Stimulated activated CD8-positive, alpha-beta memory T cell treated with anti-CD3 and anti-CD28 coated beads, Interleukin-4, amount 100 ng/mL, for 1 hour (primary cell): Measurements from ENCODE around the gene FAM184B.

Experiments
- DNase-seq, 2 donors: peaks; one replicate each; pipeline ENCODE4 v3.0.0-alpha.2; 2020; ENCODE audit warnings: low read depth in 2 of 2, low spot score in 1 of 2

Gene FAM184B

DNA sequence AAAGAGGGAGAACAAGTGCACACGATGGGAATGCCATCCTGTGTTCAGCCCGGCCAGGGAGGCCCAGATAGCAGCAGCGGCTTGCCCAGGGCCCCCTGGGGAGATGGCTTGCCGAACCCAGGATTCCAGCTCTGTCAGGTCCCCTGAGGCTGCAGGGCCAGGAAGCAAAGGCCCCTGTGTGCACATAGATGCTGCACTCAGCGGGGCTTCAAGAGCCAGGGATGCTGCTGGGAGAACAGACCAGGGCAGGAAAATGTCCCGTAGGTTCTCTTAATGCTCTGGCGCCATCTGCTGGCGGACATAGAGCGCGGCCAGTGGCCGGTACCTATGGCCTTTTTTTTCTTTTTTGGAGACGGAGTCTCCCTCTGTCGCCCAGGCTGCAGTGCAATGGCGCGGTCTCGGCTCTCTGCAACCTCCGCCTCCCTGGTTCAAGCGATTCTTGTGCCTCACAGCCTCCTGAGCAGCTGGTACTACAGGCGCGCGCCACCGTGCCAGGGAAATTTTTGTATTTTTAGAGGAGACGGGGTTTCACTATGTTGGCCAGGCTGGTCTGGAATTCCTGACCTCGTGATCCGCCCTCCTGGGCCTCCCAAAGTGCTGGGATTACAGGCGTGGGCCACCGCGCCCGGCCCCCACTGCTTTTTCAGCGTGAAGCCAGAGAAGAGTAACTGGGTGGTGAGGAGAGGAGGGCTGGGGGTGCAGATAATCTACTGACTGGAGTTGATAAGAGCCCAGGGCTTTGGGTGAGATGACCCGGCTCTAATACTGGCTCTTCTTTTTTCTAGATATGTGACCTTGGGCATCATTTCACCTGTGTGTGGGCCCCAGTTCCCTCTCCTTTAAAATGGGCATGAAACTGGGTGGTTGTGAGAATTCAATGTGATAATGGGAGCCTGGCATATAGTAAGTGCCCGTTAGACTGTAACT lies 144.5 kb downstream of the FAM184B start:
- peak; percentile 42 to 49 for DNase-seq

DNA sequence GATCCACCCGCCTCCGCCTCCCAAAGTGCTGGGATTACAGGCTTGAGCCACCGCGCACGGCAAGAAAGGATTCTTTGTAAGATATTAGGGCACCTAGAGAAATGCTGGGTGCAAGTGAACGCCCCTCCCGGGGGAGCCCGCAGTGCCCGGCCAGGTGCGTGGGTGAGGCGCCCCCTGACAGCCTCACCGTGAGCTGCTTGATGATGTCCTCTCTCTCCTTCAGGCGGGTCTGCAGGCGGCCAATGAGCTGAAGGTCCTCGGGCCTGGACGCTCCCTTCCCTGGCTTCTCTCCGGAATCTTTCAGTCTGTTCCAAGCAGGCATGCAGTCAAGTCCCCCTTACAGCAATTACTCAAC lies 145.1 kb downstream of the FAM184B start:
- no peak for DNase-seq

DNA sequence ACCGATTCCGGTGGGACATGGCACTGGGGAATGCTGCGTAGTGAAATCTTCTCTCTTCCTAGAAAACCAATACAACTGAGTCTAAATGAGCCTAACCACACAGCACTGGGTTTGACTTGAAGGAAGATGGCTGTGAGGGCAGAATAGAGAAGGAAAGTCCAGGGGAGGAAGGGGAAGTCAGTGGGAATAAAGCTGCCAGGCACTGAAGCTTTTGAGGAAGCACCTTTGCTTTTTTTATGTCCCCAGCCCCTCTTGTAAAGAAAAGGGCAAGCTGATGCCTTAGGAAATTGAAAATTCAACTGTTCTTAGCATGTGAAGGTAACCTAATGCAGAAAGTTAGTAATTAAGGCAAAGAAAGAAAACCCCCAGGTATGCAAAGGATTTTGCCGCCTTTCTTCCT lies 146.4 kb downstream of the FAM184B start:
- no peak for DNase-seq

DNA sequence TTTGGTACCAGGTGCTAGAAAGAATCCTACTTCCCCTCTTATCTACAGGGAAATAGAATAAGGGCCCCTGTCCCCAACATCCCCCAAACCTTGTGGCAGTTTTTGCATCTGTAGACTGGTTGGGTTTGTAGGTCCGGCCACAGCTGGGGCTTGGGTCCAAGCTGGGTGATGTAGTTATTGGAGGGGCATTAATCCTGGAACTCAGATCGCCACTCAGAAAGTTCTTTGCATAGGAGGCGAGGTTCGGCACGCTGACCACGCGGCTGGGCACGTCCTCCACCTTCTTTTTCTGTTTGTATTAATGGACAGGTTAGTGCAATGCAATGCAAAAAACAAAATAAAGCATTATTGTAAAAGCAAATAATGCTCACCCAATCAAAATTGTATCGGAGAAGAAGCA lies 147.8 kb downstream of the FAM184B start:
- no peak for DNase-seq

DNA sequence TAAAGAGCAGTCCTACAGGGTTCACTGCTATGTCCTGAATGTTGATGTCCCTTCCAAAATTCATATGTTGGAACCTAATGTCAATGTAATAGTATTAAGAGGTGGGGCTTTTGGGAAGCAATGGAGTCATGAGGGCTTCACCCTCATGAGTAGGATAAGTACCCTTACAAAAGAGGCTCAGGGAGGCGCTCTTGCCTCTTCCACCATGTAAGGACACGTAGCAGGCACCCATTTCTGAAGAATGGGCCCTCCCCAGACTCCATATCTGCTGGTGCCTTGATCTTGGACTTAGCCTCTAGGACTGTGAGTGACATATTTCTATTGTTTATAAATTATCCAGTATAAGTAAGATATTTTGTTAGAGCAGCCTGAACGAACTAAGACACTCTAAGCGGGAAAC lies 151.2 kb downstream of the FAM184B start:
- no peak for DNase-seq

DNA sequence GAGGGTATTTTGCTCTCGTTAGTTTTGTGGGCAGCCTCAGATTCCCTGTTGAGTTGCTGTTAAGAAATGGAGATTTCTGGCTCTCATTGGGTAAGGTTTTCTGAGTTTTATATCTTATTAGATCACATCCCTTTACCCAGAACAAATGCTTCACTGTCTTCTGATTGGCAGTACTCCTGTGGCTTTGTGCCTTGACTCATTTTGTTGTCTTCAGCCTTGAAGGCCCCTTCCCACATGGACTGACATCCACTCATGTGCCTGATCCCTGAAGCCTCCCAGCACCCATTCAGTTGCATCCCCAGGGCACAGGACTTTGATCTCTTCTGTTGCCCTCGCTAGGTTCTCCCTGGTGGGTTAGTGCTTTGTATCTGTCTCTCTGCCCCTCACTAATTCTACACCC lies 156.6 kb downstream of the FAM184B start:
- no peak for DNase-seq

DNA sequence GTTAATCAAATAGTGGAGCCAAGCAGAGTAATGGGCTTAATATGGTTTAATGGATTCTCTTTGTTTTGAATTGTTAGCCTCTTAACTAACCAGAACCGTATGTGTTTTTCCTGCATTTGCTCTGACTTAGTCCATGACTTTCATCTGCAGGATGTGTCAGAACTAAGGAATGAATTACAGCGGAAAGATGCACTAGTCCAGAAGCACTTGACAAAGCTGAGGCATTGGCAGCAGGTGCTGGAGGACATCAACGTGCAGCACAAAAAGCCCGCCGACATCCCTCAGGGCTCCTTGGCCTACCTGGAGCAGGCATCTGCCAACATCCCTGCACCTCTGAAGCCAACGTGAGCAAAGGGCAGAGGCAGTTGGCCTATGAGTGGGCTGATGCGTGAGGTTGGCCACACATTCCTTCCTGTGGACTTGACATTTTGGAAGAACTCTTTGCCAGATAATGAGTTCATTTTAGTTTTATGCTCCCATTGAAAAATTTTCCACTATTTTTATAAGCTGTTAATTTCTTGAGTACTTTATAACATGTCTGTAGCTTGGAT lies 157.9 kb downstream of the FAM184B start:
- DNase-seq: no peak

DNA sequence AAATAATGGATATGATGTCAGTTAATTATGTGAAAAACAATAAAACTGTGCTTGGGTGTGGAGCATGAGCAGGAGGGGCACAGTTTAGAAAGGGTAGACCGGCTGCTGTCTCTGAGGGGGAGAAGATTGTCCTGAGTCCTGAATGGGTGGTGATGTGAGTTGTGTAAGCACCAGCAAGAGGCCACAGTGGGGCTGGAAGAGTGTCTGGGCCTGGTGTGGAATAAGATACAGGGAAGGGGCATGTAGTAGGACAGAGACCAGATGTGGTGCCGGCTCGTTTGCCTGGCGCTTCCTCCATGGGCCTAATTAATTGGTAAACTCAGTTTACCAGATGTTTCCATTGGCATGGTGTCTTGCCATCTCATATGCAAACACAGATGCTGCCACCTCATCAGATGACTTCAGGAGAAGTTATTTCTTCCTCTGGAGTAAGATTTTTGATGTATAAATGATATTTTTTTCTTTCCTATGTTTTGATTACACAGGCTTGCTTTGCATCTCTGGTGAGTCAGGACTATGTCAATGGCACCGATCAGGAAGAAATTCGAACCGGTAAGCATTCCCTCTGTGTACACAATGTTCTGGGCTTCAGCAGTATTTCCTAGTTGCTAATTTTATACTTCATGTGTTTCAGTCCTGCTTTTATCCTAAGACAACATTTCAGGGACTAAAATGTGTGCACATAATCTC lies 161.9 kb downstream of the FAM184B start:
- no peak for DNase-seq

DNA sequence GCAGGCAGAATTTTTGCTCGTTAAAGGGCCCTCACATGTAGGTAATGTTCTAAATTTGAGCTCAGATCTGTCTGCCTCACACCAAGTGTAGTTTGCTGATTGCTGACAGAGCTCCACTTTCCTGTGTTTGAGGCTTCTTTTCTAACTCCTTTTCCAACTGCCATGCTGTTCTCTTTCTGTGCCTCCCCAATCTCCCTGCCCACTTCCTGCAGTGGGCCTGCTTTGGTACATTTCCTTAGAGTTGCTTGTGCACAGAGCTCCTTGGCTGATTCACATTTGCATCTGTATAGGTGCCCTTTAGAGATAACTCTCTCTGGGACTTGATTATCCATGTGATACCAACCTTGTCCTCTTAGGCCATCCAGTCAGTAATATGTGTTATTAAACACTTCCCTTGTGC lies 162.5 kb downstream of the FAM184B start:
- no peak for DNase-seq

DNA sequence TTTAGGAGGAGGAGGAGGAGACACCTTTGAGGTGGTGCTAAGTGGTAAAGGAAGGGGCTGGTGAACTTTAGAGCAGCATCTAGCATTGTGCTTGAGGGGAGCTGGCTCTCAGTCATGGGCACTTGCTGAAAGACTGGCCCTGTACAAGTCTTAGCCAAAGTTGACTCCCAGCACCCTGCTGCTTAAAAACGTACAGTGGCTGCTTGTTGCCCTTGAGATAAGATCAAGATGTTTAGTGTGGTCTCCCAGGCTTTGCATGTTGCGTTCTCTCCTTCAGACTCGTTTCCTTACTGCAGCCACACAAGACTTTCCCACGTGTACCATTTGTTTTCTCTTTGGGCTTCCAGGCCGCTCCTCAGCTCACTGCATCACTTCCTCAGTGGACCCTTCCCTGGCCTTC lies 165.1 kb downstream of the FAM184B start:
- no peak for DNase-seq

DNA sequence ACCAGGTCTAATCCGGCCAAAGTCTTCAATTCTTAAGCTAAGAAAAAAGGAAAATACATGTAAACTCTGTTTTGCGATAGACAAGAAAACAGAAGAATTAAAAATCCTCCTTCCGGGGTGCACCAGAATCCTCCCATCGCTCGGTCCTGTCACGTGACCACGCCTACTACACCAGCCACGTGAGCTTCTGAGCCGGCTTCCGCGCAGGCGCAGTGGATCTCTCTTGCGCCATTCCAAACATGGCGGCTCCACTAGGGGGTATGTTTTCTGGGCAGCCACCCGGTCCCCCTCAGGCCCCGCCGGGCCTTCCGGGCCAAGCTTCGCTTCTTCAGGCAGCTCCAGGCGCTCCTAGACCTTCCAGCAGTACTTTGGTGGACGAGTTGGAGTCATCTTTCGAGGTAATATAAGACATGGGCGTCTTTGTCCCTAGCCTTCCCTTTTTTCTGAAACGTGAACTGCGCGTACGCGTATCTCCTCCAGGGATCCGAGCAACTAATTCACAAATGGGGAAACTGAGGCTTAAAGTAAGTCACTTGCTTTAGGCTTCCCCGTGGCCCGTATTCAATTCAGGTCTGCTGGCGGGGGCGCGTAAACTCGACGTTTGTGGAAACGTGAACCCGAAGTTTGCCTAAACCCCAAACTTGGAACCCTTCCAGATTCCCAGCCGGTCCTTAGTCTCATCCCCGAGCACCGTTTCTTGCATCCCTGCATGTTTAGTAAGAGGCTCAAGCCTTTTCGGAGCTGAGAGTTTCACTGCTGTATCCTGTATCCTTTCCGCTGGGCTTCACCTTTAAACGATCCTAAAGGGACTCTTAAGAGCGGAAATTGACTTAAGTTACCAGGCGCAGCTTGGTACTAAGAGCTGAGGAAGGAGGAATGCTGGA lies 166.8 kb downstream of the FAM184B start, which contains the start of gene MED28:
MED28 (plus strand) TSS at position 226 of the 884 bp plus-strand sequence; CDS start at position 240, 14 bp downstream.
- DNase-seq: peak; percentile 93 to 94

DNA sequence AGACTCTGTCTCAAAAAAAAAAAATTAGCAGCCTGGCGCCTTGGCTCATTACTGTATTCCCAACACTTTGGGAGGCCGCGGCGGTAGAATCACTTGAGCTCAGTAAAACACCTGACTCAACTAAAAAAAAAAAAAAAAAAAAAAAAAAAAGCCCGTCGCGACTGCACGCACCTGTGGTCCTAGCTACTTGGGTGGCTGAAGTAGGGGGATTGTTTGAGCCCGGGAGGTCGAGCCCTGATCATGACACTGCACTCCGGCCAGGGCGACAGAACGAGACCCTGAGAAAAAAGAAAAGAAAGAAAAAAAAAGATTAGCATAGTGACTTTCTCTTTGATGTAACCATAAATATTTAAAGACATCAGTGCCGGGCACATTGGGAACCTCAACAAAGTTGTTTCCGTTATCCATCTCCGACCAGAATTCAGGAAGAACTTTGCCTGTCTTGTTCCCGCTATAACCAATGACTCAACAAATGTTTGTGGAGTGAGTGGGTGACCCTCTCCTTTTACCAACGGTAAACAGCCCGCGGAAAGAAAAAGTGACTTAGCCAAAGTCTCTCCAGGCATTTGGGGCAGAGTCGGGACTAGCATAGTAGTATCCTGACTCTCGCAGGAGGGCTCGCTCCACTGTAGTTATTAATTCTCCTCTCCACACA lies 167.5 kb downstream of the FAM184B start:
- no peak for DNase-seq

DNA sequence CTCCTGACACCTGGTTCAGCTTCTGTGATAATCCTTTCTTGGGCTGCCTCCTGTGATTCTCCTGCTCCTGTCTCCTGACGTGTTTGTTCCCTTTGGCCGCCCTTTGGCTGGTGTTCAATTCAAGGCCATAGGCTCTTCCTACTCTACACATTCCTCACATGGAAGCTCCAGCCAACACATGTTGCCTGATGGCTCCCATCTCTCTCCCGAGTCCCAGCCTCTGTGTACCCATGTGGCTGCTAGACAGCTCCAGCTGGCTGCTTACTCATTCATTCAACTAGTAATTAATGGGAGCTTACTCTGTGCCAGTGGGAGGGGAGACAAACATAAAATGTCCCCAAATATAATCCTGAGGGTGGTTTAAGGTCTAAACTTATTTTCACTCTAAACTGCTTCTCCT lies 176.2 kb downstream of the FAM184B start:
- no peak for DNase-seq

DNA sequence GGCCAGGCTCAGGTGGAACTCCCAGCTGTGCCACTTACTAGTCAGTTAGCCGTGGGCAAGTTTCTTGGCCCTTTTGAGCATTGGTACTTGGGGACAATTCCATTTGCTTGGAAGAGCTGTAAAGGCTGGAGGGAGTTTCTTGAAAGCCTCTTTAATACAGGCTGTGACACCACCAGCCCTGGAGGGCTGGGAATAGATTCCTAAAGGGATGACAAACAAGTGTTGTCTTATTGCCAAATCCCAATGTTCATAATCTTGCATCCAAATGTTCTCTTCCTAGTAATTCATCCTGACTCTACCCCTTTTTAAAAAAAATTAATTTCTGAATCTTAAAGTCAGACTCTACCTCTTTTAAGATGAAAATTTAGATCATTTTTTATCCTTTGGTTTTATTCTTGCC lies 181.6 kb downstream of the FAM184B start:
- no peak for DNase-seq

DNA sequence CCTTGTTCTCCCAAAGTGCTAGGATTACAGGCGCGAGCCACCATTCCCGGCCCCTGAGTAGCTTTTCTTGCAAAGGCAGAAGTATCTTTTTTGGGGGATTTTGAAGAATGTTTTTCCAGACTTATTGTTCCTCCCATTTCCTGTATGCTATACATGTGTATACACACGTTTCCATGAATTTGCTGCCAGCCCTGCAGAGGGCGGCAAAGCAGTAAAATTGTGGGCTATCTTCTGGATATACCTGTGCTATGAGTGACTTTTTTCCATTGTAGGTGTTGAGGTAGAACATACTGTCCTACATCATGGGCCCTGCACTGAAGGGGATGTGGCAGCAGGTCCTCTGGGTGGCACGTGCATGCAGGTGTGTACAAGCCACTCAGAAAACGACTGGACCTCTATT lies 183.9 kb downstream of the FAM184B start:
- no peak for DNase-seq

DNA sequence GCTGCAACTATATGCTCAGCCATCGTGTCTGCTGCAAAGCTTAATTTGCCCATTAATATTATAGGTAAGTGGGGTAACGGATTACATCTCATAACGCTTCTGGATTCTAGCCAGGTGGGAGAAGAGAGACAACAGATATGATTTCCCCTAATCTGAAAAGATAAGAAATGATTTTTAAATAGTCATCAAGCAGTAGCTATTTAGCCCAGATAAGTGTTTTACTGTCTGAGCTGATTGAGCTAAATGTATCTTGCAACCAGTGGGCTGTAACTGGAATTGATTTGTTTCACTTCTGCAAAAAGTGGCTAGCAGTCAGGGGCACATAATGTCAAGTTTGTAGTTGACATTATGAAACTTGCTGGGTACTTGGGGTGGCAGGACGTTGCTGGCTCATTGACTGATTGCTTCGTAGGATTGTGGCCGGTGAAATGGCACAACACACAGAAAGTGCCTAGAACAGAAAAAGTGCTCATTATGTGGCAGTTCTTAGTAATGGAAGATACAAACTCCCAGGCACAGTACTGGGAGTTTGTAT lies 185.9 kb downstream of the FAM184B start:
- no peak for DNase-seq

DNA sequence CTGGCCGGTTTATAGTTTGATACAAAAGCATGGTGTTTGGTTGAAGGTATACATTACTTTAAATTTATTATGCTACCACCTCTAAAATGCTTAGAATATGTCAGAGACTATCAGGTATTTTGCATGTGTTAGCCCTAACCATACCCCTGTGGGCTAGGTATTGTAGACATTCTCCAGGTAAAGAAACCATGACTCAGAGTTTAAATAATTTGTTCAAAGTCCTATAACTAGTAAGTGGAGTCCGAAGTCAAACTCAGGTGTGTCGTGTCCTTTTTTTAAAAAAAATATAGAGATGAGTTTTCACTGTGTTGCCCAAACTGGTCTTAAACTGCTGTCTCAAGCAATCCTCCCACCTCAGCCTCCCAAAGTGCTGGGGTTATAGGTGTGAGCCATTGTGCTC lies 192.1 kb downstream of the FAM184B start:
- DNase-seq: no peak

DNA sequence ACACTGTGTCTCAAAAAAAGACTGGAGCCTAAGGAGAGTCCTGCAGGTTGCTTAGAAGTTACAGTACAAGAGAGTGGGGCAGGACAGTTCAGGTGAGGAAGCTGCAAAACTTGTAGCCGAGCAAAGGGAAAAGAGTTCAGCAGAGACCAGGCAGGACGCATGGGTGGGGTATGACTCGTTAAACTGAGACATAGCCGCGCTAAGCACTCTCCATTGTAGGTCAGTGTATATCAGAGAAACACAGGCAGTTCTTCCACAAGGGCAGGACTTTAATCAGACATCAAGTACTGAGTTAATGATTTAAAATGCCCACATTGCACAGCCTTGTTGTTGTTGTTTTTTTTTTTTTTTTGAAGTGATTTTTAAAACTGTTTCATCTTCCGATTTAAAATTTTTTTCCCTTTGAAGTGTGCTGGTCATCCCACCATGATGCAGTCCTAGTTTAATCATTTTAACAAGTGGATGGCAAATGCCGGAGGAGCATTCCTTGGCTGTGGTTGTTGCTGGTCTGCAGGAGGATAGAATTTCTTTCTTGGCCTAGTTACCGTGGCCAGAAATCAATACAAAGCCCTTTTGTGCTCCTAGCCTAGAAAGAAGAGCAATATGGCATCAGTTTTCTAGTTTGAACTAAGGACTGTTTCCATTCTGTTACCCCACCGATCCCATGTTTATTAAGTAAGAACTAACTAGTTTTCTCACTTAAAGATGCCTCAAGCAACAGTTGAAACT lies 194.2 kb downstream of the FAM184B start:
- DNase-seq: no peak

DNA sequence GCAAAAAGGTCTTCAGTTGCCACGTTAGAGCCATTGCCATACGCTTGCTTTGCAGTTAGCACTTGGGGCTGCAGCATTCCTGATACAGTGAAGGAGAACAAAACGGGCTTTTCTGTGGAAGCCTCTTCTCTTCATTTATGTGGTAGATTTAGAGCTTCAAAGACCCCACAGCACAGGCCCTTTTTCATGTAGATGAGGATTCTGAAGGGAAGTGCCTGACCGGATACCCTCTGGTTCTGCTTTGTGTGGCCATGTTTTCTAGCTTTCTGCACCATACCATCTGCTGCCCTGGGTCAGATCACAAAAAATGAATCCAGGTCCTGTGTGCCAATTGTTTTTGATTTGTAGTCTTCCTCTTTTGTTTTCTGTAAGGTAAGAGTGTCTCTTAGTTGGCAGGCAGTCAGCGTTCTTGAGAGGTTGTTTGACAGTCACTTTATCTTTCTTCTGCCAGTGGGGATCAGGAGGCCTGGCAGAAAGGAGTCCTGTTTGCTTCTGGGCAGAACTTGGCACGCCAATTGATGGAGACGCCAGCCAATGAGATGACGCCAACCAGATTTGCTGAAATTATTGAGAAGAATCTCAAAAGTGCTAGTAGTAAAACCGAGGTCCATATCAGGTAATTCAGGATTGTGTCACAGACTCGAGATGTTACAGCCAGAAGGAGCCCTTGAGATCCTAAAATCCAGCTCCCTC lies 196.8 kb downstream of the FAM184B start:
- DNase-seq: no peak
